ENCODE data around the gene BTN2A1.

Gene BTN2A1

DNA sequence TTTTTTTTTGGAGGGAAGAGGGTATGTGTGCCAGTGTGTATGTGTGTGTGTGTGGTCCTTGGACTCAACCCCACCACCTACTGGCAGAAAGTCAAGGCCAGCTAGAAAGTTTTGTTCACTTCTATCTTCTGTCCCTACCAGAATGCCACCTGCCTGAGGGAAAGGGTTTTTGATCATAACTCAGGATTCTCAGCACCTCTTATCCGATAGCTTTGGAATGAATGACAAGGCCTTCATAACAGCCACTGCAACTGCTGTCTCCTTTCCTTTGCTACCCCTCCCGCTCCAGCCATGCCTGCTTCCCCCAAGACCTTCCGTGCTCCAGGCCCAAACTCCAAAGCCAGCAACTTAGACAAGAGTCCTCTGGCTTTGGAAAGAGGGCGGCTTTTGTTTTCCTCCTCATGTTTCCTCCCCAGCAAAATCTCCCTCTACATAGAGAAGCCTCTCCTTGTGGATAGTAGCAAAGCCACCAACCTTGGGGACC is 37.0 kb upstream of the BTN2A1 start:
- peaks cover 8% of the 10 kb centered on the region for H3K4me1 ChIP-seq
- peak overlapping the region; percentile 87 for H3K4me3 ChIP-seq (ENCODE audit: low read depth, low read length)
- H2AFZ ChIP-seq, result peak overlapping the region; percentile 73
- TF ChIP-seq, protein P1, sequence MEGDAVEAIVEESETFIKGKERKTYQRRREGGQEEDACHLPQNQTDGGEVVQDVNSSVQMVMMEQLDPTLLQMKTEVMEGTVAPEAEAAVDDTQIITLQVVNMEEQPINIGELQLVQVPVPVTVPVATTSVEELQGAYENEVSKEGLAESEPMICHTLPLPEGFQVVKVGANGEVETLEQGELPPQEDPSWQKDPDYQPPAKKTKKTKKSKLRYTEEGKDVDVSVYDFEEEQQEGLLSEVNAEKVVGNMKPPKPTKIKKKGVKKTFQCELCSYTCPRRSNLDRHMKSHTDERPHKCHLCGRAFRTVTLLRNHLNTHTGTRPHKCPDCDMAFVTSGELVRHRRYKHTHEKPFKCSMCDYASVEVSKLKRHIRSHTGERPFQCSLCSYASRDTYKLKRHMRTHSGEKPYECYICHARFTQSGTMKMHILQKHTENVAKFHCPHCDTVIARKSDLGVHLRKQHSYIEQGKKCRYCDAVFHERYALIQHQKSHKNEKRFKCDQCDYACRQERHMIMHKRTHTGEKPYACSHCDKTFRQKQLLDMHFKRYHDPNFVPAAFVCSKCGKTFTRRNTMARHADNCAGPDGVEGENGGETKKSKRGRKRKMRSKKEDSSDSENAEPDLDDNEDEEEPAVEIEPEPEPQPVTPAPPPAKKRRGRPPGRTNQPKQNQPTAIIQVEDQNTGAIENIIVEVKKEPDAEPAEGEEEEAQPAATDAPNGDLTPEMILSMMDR (IDR thresholded peaks at IDR 0.05), result peak; percentile 39
- peak overlapping the region; percentile 61 for H3K27ac ChIP-seq
- no peaks in the 10 kb centered on the region for H3K36me3 ChIP-seq (ENCODE audit: control insufficient read depth, insufficient read depth, low read length)
- no peaks in the 10 kb centered on the region for H3K79me2 ChIP-seq
- H3K9ac ChIP-seq, result no peak overlapping the region
- no peaks in the 10 kb centered on the region for H3K9me3 ChIP-seq (ENCODE audit: control insufficient read depth, low read length)
- H3K4me2 ChIP-seq (ENCODE audit: low read length), result peak overlapping the region; percentile 70
- H3K27me3 ChIP-seq (ENCODE audit: control insufficient read depth, insufficient read depth, low read length), result no peaks in the 10 kb centered on the region

DNA sequence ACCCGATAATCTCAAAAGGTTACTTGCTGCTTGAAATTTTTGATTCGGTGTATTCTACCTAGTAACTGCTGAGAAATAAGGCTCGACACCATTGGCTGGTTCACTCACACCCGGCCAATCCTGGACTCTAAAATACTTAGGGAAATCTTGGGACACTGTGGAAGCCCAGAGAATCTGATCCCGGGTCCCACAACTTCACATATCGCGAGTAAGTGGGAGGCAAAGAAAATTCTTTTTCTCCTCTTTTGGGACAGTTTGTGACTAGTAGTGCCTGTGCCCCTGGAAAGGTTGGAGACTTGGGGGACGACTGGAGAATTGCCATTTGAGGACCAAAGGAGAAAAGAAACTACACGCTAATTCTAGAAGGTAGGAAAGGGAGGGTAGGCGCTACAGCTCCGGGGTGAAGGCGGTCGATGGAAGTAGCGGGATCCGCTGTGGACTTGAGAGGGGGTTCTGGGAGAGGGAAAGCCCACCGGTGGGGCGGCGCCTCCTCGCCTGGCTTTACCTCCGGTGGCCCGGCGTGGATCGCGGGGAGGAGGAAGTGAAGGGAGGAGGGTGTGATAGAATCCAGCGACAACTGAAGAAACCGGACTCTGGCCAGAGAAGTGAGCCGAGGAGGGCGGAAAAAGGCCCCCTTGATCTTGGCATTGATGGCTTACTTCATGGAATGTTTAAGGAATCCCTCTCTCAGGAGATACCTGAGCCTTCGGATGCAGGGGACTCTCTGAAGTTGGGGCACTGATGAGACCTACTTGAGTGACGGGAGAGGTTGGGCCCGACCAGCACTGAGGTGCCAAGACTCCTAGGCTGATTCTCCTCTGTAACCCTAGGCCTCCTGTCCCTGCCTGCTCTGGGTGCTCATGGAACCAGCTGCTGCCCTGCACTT is 36.3 kb upstream of the BTN2A1 start:
- peak overlapping the region; percentile 87 for H3K4me3 ChIP-seq (ENCODE audit: low read depth, low read length)
- no peak overlapping the region for H3K9ac ChIP-seq
- H3K9me3 ChIP-seq (ENCODE audit: control insufficient read depth, low read length), result no peaks in the 10 kb centered on the region
- TF ChIP-seq, protein P1 (IDR thresholded peaks at IDR 0.05), result no peak
- peak overlapping the region; percentile 61 for H3K27ac ChIP-seq
- peak overlapping the region; percentile 70 for H3K4me2 ChIP-seq (ENCODE audit: low read length)
- no peaks in the 10 kb centered on the region for H3K27me3 ChIP-seq (ENCODE audit: control insufficient read depth, insufficient read depth, low read length)
- H3K36me3 ChIP-seq (ENCODE audit: control insufficient read depth, insufficient read depth, low read length), result no peaks in the 10 kb centered on the region
- H3K79me2 ChIP-seq, result no peaks in the 10 kb centered on the region
- H2AFZ ChIP-seq, result peak overlapping the region; percentile 73
- H3K4me1 ChIP-seq, result peaks cover 8% of the 10 kb centered on the region

DNA sequence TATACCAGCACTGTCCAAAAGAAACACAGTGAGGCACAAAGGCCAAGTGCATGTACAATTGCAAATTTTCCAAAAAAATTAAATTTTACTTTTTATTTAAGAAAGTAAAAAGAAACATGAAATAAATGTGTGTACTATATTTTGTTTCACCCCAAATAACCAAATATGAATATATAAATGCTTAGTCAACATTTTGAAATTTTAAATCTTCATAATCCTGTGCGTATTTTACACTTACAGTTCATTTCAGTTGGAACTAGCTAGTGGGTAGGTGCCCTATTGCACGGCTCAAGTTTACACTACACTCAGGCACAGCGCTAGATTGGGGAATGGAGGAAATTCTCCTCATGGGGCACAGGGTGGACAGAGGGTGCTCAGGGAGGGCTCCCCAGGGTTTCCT is 35.4 kb upstream of the BTN2A1 start:
- no peaks in the 10 kb centered on the region for H3K79me2 ChIP-seq
- H3K36me3 ChIP-seq (ENCODE audit: control insufficient read depth, insufficient read depth, low read length), result no peaks in the 10 kb centered on the region
- TF ChIP-seq, protein P1 (IDR thresholded peaks at IDR 0.05), result no peak
- H3K4me1 ChIP-seq, result peaks cover 8% of the 10 kb centered on the region
- no peak overlapping the region for H3K4me3 ChIP-seq (ENCODE audit: low read depth, low read length)
- H2AFZ ChIP-seq, result no peak overlapping the region
- no peaks in the 10 kb centered on the region for H3K27me3 ChIP-seq (ENCODE audit: control insufficient read depth, insufficient read depth, low read length)
- H3K9ac ChIP-seq, result no peak overlapping the region
- H3K9me3 ChIP-seq (ENCODE audit: control insufficient read depth, low read length), result no peaks in the 10 kb centered on the region
- H3K4me2 ChIP-seq (ENCODE audit: low read length), result peak overlapping the region; percentile 70
- H3K27ac ChIP-seq, result no peak overlapping the region

DNA sequence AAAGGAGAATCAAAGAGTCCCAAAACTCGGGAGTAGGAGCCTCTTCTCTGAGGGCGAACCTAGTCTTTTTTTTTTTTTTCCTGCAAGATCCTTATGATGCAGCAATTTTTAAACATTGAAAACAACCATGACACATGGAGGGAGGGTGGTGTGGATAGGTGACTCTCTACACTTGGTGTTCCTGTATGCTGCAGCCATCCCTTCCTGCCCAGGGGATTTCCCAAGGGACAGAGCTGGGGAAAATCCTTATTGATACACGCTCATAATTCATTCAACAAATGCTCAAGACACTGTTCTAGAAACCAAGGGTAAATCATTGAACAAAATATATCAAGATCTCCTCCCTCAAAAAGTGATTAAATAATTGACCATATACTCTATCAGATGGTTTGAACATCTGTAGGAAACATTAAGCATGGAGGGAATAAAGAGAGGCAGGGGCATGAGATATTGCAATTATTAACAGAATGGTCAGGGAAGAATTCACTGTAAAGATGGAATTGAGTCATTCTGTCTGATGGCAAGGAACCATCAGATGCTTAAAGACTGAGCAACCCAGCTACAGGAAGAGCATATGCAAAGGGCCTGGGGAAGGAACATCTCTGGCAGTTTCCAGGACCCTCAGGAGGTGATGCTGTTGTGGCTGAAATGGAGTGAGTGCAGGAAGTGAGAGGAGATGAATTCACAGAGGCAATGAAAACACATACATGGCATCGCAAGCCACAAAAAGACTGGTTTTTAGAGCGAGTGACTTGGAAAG is 30.9 kb upstream of the BTN2A1 start:
- no peak overlapping the region for H3K4me2 ChIP-seq (ENCODE audit: low read length)
- H3K4me1 ChIP-seq, result no peaks in the 10 kb centered on the region

More for the DNA sequence above, 30.9 kb upstream of the BTN2A1 start:
- H3K79me2 ChIP-seq, result no peaks in the 10 kb centered on the region
- no peak overlapping the region for H3K9ac ChIP-seq
- H3K9me3 ChIP-seq (ENCODE audit: control insufficient read depth, low read length), result no peaks in the 10 kb centered on the region
- no peaks in the 10 kb centered on the region for H3K36me3 ChIP-seq (ENCODE audit: control insufficient read depth, insufficient read depth, low read length)
- TF ChIP-seq, protein P1 (IDR thresholded peaks at IDR 0.05), result no peak
- no peaks in the 10 kb centered on the region for H3K27me3 ChIP-seq (ENCODE audit: control insufficient read depth, insufficient read depth, low read length)
- no peak overlapping the region for H2AFZ ChIP-seq
- H3K4me3 ChIP-seq (ENCODE audit: low read depth, low read length), result no peak overlapping the region
- no peak overlapping the region for H3K27ac ChIP-seq
